Karpas-422 (cell line): ENCODE results near the gene BMPR1B. TPM values are rescaled to one million over a fixed set of nuclear protein-coding genes. Genes with fewer than 3 reads are reported as not detected.

Experiments
- DNase-seq: peaks from one replicate; pipeline ENCODE4 v3.0.0-alpha.2; 2015
- H2AFZ ChIP-seq: fragments of 200-600 bp; sonication (generic); 2 replicates; pipeline ENCODE4 v1.6.1; 2014; ENCODE audit warnings: antibody characterized with exemption, low read length, mixed read lengths
- H3K27ac ChIP-seq: fragments of 200-600 bp; sonication (generic); 2 replicates; pipeline ENCODE4 v1.5.1; 2014; ENCODE audit warnings: mild to moderate bottlenecking, low read length, moderate library complexity
- H3K27me3 ChIP-seq: fragments of 200-600 bp; sonication (generic); 2 replicates; pipeline ENCODE4 v1.6.1; 2014; ENCODE audit warnings: low read length, mixed read lengths
- H3K36me3 ChIP-seq: fragments of 200-600 bp; sonication (generic); 2 replicates; pipeline ENCODE4 v1.6.1; 2014; ENCODE audit warnings: low read length, mixed read lengths; ENCODE audit not compliant: insufficient read depth
- H3K4me1 ChIP-seq: fragments of 200-600 bp; sonication (generic); 2 replicates; pipeline ENCODE4 v1.6.1; 2014; ENCODE audit warnings: mild to moderate bottlenecking, low read length, mixed read lengths
- H3K4me2 ChIP-seq: fragments of 200-600 bp; sonication (generic); 2 replicates; pipeline ENCODE4 v1.6.1; 2014; ENCODE audit warnings: low read length, low read depth, mild to moderate bottlenecking; ENCODE audit not compliant: poor library complexity, severe bottlenecking
- H3K4me3 ChIP-seq: fragments of 200-600 bp; sonication (generic); 2 replicates; pipeline ENCODE4 v1.5.1; 2014; ENCODE audit warnings: mild to moderate bottlenecking, antibody characterized with exemption, low read length, mixed read lengths
- H3K79me2 ChIP-seq: fragments of 200-600 bp; sonication (generic); 2 replicates; pipeline ENCODE4 v1.6.1; 2014; ENCODE audit warnings: mild to moderate bottlenecking, low read length, mixed read lengths
- H3K9ac ChIP-seq: fragments of 200-600 bp; sonication (generic); 2 replicates; pipeline ENCODE4 v1.6.0; 2014; ENCODE audit warnings: low read length
- H3K9me2 ChIP-seq: fragments of 200-600 bp; sonication (generic), shearing (Covaris generic); replicated peaks from 2 replicates; pipeline ENCODE4 v1.6.0; 2014; ENCODE audit warnings: mild to moderate bottlenecking, low read length, moderate library complexity; ENCODE audit not compliant: insufficient read depth
- H3K9me3 ChIP-seq: fragments of 300-700, 200-600 bp; sonication (generic); 2 replicates; pipeline ENCODE4 v1.6.1; 2014; ENCODE audit warnings: low read length, mixed read lengths
- H4K20me1 ChIP-seq: fragments of 200-600 bp; sonication (generic); 2 replicates; pipeline ENCODE4 v1.6.1; 2014; ENCODE audit warnings: mild to moderate bottlenecking, antibody characterized with exemption, low read length, low read depth; ENCODE audit not compliant: insufficient read depth
- total RNA-seq: library from RNA; depleted of rRNA; stranded (reverse); fragments of >200 nt; shearing (Covaris generic); gene quantifications from 2 replicates; pipeline ENCODE4 v1.2.3, GENCODE V29; 2014; ENCODE audit warnings: low replicate concordance

BMPR1B gene
- total RNA-seq, 1 experiment from 2014 or later, result not detected

- no peak overlapping the region for H3K27ac ChIP-seq
- no peaks in the 10 kb centered on the region for H3K9me2 ChIP-seq
- no peaks in the 10 kb centered on the region for H3K4me1 ChIP-seq
- H3K4me3 ChIP-seq, result no peak overlapping the region
- H3K9ac ChIP-seq, result no peak overlapping the region
- no peak overlapping the region for H3K4me2 ChIP-seq
- DNase-seq, result no peak
- H3K9me3 ChIP-seq, result no peaks in the 10 kb centered on the region
- no peaks in the 10 kb centered on the region for H4K20me1 ChIP-seq
- H3K27me3 ChIP-seq, result no peaks in the 10 kb centered on the region
- no peak overlapping the region for H2AFZ ChIP-seq
- H3K36me3 ChIP-seq, result no peaks in the 10 kb centered on the region
- no peaks in the 10 kb centered on the region for H3K79me2 ChIP-seq
These were observed 168.1 kb downstream of the BMPR1B start for GRCh38 chr4:94925764-94926347.

- no peak for DNase-seq
These were observed 169.2 kb downstream of the BMPR1B start for GRCh38 chr4:94926936-94927335.

GRCh38 chr4:94927696-94928095 lies 169.9 kb downstream of the BMPR1B start:
- no peak overlapping the region for H3K9ac ChIP-seq
- no peak overlapping the region for H3K27ac ChIP-seq
- H3K79me2 ChIP-seq, result no peaks in the 10 kb centered on the region
- no peaks in the 10 kb centered on the region for H3K27me3 ChIP-seq
- H3K36me3 ChIP-seq, result no peaks in the 10 kb centered on the region
- no peak overlapping the region for H3K4me2 ChIP-seq
- H3K4me3 ChIP-seq, result no peak overlapping the region
- no peak overlapping the region for H2AFZ ChIP-seq
- no peaks in the 10 kb centered on the region for H3K9me2 ChIP-seq
- H3K4me1 ChIP-seq, result no peaks in the 10 kb centered on the region
- no peaks in the 10 kb centered on the region for H3K9me3 ChIP-seq
- DNase-seq, result no peak
- H4K20me1 ChIP-seq, result no peaks in the 10 kb centered on the region

More at GRCh38 chr4:94926936-94927335, 169.2 kb downstream of the BMPR1B start:
- Histone ChIP-seq H3K4me3 (no peak overlapping the region), H3K27ac (no peak overlapping the region), H3K9me3 (no peaks in the 10 kb centered on the region), H3K9ac (no peak overlapping the region), H3K36me3 (no peaks in the 10 kb centered on the region), H3K79me2 (no peaks in the 10 kb centered on the region), H3K4me2 (no peak overlapping the region), H3K4me1 (no peaks in the 10 kb centered on the region), H3K9me2 (no peaks in the 10 kb centered on the region), H3K27me3 (no peaks in the 10 kb centered on the region), H4K20me1 (no peaks in the 10 kb centered on the region), H2AFZ (no peak overlapping the region)

- Histone ChIP-seq H3K36me3 (no peaks in the 10 kb centered on the region), H3K4me1 (no peaks in the 10 kb centered on the region), H3K4me2 (no peak overlapping the region), H3K4me3 (no peak overlapping the region), H4K20me1 (no peaks in the 10 kb centered on the region), H2AFZ (no peak overlapping the region), H3K9ac (no peak overlapping the region), H3K79me2 (no peaks in the 10 kb centered on the region), H3K9me3 (no peaks in the 10 kb centered on the region), H3K27me3 (no peaks in the 10 kb centered on the region), H3K27ac (no peak overlapping the region), H3K9me2 (no peaks in the 10 kb centered on the region)
- DNase-seq, result no peak
These were observed 171.9 kb downstream of the BMPR1B start for GRCh38 chr4:94929696-94930095.

GRCh38 chr4:94931626-94932025 lies 173.9 kb downstream of the BMPR1B start:
- Histone ChIP-seq H3K9ac (no peak overlapping the region), H3K27ac (no peak overlapping the region), H3K79me2 (no peaks in the 10 kb centered on the region), H4K20me1 (no peaks in the 10 kb centered on the region), H3K4me3 (no peak overlapping the region), H3K27me3 (no peaks in the 10 kb centered on the region), H3K9me3 (no peaks in the 10 kb centered on the region), H3K4me2 (no peak overlapping the region), H2AFZ (no peak overlapping the region), H3K9me2 (no peaks in the 10 kb centered on the region), H3K36me3 (no peaks in the 10 kb centered on the region), H3K4me1 (no peaks in the 10 kb centered on the region)
- no peak for DNase-seq

GRCh38 chr4:94932366-94932765 lies 174.6 kb downstream of the BMPR1B start:
- DNase-seq, result no peak
- H3K9ac ChIP-seq, result no peak overlapping the region
- no peak overlapping the region for H3K27ac ChIP-seq
- no peaks in the 10 kb centered on the region for H4K20me1 ChIP-seq
- H2AFZ ChIP-seq, result no peak overlapping the region
- no peaks in the 10 kb centered on the region for H3K9me2 ChIP-seq
- H3K9me3 ChIP-seq, result no peaks in the 10 kb centered on the region
- no peaks in the 10 kb centered on the region for H3K36me3 ChIP-seq
- H3K4me2 ChIP-seq, result no peak overlapping the region
- H3K27me3 ChIP-seq, result no peaks in the 10 kb centered on the region
- no peak overlapping the region for H3K4me3 ChIP-seq
- H3K79me2 ChIP-seq, result no peaks in the 10 kb centered on the region
- H3K4me1 ChIP-seq, result no peaks in the 10 kb centered on the region

- no peaks in the 10 kb centered on the region for H3K36me3 ChIP-seq
These were observed 176.0 kb downstream of the BMPR1B start for GRCh38 chr4:94933799-94934198.

GRCh38 chr4:94934201-94934600 lies 176.4 kb downstream of the BMPR1B start:
- Histone ChIP-seq H3K4me2 (no peak overlapping the region), H3K4me3 (no peak overlapping the region), H3K4me1 (no peaks in the 10 kb centered on the region), H3K9me3 (no peaks in the 10 kb centered on the region), H3K27me3 (no peaks in the 10 kb centered on the region), H3K9ac (no peak overlapping the region), H4K20me1 (no peaks in the 10 kb centered on the region), H3K79me2 (no peaks in the 10 kb centered on the region), H3K9me2 (no peaks in the 10 kb centered on the region), H3K36me3 (no peaks in the 10 kb centered on the region), H2AFZ (no peak overlapping the region), H3K27ac (no peak overlapping the region)
- DNase-seq, result no peak

More at GRCh38 chr4:94933799-94934198, 176.0 kb downstream of the BMPR1B start:
- H3K4me3 ChIP-seq, result no peak overlapping the region
- no peaks in the 10 kb centered on the region for H3K4me1 ChIP-seq
- H3K27ac ChIP-seq, result no peak overlapping the region
- H3K9me2 ChIP-seq, result no peaks in the 10 kb centered on the region
- H2AFZ ChIP-seq, result no peak overlapping the region
- H3K27me3 ChIP-seq, result no peaks in the 10 kb centered on the region
- no peaks in the 10 kb centered on the region for H3K9me3 ChIP-seq
- no peaks in the 10 kb centered on the region for H3K79me2 ChIP-seq
- no peak overlapping the region for H3K9ac ChIP-seq
- no peaks in the 10 kb centered on the region for H4K20me1 ChIP-seq
- H3K4me2 ChIP-seq, result no peak overlapping the region
- no peak for DNase-seq
